Ramos (cell line): ENCODE data around the gene FAM124B.
"Not testable (repeated sequence)": the region's sequence is repeated elsewhere in the genome, so short reads cannot be mapped to it uniquely, and the experiment has no call there.

Experiments
- in situ Hi-C: fragments of 300-500 bp; cut with MboI; formaldehyde crosslinking; loops from one replicate; pipeline ENCODE4 v1.14.3; 2022; ENCODE audit warnings: low sequenced_read_pairs; ENCODE audit not compliant: unreplicated experiment

Gene FAM124B

GRCh38 chr2:224386876-224387275 lies 15.0 kb downstream of the FAM124B start:
- in situ Hi-C loops = no loop called here

DNA sequence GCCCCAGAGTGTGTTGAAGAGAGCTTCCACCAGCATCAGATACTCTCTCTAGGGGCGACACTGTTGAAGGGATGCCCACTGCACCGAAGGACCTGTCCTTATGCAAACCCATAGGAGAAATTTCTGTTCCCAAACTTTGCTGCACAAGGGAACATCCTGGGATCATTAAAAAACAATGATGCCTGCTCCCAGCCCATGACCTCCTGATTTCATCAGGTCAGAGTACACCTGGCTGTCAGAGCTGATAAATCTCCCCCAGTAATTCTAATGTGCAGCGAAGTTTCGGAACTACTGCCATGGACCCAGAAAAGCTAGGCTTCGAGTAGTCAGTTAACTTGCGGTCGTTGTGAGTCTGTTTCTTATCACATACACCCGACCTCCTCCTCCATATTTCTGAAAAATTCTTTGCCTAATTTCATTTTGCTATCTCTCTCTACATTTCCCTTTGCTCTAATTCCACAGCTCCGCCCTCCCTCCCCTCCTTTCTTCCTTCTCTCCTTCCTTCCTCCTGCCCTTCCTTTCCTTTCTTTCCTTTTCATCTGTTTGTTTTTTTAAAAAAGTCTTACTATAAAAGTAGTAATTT lies 18.8 kb downstream of the FAM124B start:
- in situ Hi-C loops = no loop called here

GRCh38 chr2:224382280-224382647 lies 19.6 kb downstream of the FAM124B start:
- in situ Hi-C loops = not testable (repeated sequence)

DNA sequence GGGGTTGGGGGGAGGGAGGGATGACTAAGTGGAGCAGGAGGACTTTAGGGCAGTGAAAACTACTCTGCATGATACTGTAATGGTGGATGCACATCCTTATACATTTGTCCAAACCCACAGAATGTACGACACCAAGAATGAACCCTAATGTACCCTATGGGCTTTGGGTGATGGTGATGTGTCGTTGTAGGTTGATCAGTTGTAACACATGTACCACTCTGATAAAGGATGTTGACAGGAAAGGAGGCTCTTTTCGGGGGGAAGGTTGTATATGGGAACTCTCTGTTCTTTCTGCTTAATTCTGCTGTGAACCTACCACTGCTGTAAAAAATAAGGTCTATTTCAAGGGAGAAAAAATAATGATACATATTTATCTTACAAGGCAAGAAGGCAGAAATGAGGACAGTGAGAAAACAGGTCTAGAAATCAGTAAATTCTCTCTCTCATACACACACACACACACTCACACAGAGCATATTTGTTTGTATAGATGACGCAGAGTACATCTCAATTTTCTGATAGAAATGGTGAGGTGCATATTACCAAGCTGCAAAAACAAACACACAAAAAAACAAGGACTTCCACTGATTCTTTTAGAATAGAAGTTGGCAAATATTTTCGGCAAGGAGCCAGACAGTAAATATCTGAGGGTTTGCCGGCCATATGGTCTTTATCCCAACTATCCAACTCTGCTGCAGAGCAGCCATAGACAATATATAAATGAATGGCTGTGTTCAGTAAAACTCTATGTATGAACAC lies 20.2 kb downstream of the FAM124B start:
- in situ Hi-C loops = no loop called here

DNA sequence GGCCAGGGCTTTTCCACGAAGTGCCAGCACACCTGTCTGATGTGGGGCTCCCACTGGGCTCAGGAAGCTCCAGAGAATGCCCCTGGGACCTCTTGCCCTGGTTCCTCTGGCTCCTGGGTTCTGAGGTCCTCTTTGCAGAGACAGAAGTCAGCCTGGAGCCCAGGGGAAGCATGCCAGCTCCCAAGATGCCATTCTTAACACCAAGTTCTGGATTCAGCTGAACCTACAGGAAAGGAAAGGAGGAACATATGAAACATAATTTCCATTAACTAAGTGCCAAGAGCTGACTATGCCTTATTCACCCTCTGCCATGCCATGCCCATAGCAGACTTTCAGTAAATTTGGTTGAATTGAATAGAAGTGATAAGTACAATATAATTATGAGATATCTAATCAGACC lies 21.9 kb downstream of the FAM124B start:
- in situ Hi-C loops = no loop called here

GRCh38 chr2:224379172-224379571 lies 22.7 kb downstream of the FAM124B start:
- in situ Hi-C loops = no loop called here

- in situ Hi-C loops = no loop called here
These were observed 23.2 kb downstream of the FAM124B start for GRCh38 chr2:224378701-224379097.

- in situ Hi-C loops = no loop called here
These were observed 23.9 kb downstream of the FAM124B start for GRCh38 chr2:224377751-224378700.

- in situ Hi-C loops = loop anchor here (25.0 kb wide), 1 partner anchor 1290 kb away; no protein-coding TSS in a partner anchor
These were observed 29.3 kb downstream of the FAM124B start for GRCh38 chr2:224372641-224373040.

DNA sequence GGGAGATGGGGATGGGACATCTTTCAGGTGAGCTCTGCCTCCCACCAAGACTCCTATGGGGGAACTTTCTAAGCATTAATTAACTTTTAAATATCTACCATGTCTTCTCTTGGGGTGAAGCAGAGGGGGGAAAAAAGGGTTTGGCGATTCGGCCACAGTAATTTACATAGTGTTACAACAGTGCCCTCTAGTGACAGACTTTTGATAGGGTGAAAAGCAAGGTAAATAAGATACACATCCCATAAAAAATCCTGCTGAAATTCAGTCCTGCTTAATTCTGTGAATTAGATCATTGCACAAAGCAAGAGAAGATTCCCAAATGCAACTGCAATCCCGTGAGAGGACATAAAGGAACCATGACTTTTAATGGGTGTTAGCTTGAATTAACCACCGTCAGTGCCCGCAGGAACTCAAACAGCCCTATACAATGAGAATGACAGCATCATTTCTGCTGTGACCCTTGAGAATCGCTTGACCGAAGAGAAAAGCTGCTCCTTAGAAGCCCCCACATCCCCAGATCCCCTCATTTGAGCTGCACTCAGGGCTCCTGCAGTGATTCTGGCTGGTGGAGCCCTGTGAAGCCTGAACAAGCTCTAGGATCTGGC lies 32.8 kb downstream of the FAM124B start:
- in situ Hi-C loops = loop anchor here (25.0 kb wide), 1 partner anchor 1293 kb away; no protein-coding TSS in a partner anchor

GRCh38 chr2:224366267-224366844 lies 35.6 kb downstream of the FAM124B start:
- in situ Hi-C loops = loop anchor here (25.0 kb wide), 1 partner anchor 1296 kb away; no protein-coding TSS in a partner anchor

DNA sequence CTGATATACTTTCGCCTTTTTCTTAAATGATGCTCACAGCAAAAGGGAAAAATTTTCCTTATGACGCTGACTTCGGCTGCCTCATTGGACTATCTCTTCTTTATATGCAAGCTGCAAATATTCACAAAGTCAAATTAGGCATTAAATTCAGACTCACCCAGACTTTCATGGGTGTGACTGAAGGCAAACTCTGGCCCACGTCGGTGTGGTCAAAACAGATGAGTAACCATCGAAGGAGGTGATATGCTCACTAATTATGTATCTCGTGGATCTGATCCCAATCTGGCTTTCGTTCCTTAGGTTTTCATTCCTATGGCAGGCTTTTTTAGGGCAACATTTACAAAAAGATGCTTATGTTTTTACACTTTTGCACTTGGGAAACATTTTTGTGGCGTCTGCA lies 36.6 kb downstream of the FAM124B start:
- in situ Hi-C loops = loop anchor here (25.0 kb wide), 1 partner anchor 1297 kb away; no protein-coding TSS in a partner anchor

GRCh38 chr2:224363281-224363680 lies 38.6 kb downstream of the FAM124B start:
- in situ Hi-C loops = loop anchor here (5.0 to 25.0 kb wide), 2 partner anchors 284 to 1299 kb away; no protein-coding TSS in a partner anchor

GRCh38 chr2:224362094-224362493 lies 39.8 kb downstream of the FAM124B start:
- in situ Hi-C loops = loop anchor here (5.0 to 25.0 kb wide), 2 partner anchors 285 to 1300 kb away; no protein-coding TSS in a partner anchor

- in situ Hi-C loops = loop anchor here (5.0 to 25.0 kb wide), 2 partner anchors 286 to 1301 kb away; no protein-coding TSS in a partner anchor
These were observed 41.1 kb downstream of the FAM124B start for GRCh38 chr2:224360801-224361251.

DNA sequence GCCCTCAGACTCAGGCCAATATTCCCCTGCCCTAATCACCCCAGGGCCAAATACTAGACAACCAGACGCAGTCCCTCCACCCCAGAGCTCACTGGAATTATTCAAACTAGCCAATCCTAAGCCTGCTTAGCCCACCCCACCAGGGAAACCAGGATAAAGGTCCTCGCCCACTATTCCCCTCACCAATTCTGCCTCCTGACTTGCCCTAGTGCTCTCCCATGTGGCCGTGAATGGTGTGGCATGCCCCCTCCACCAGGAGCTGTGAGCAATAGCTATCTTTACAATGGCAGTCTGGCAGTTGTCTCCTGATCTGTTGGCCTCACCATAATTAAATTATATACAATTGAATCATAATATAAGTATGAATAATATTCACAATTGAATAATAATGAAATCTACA lies 42.3 kb downstream of the FAM124B start:
- in situ Hi-C loops = loop anchor here (10.0 to 25.0 kb wide), 3 partner anchors 415 to 1303 kb away; no protein-coding TSS in a partner anchor

GRCh38 chr2:224357098-224357901 lies 44.6 kb downstream of the FAM124B start:
- in situ Hi-C loops = loop anchor here (10.0 to 25.0 kb wide), 3 partner anchors 418 to 1305 kb away; no protein-coding TSS in a partner anchor

DNA sequence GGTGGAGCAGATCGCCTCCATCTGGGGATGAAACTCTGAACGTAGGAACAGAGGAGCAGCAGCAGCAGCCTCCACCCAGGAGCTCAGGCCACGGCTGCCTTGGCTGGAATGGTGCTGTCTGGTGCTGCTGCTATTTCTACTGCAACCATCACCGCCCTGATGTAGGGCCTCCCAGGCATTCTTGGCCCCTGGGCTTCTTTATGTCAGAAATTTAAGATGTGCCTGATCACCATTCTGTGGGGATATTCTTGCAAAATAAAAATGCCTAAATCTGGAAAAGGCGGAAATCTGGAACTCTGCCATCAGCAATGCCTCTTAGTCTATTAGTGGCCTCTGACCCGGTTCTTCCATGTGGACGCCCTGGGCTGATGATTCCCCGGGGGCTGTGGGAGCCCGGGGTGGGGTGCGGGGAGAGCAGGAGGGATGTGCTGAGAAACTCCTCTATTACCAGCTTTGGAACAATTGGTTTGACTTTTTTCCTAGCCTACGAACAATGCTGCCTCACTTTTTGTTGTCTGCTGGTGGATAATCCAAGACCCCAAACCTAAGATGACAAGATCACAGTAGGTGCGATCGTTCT lies 47.2 kb downstream of the FAM124B start:
- in situ Hi-C loops = loop anchor here (10.0 to 25.0 kb wide), 3 partner anchors 420 to 1308 kb away; no protein-coding TSS in a partner anchor
